ENCODE results near the gene SLC9A7.
"Not testable (repeated sequence)": the region's sequence is repeated elsewhere in the genome, so short reads cannot be mapped to it uniquely, and the experiment has no call there.

SLC9A7 gene

DNA sequence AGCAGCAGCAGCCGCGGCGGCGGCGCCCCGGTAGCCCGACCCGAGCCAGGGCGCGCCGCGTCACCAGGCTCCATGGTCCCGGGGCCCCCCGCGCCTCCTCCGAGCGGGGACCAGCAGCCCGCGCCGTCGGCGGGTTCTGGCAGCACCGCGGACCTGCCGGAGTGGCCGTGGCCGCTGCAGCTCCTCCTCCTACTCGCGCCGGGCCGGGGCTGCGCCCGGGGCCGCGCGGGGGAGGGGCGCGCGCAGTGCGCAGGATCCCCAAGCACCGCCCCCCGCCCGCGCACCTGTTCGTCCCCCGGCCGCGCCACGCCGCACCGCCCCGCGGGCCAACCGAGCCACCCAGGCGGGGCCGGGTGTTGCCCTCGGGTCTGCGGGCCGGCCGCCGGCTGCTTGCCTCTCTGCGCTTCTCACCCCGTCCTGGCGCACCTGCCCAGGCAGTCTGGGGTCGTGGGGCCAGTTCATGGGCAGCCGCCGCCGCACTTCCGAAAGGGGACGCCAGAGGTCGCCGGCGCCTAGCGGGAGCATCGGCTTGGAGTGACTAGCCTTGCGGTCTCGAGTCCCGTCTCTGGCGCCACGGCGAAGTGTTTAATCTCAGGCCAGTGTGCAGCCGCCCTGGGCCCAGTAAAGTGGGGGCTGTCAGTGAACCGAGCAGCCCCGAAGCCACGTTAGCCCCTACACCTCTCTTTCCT lies at the start of gene SLC9A7:
Gene SLC9A7, minus strand, starts transcription at position 163 of the 689 bp plus-strand sequence. Its CDS starts 89 bp downstream, at position 74.
- DNase-seq: peak; percentile 82

DNA sequence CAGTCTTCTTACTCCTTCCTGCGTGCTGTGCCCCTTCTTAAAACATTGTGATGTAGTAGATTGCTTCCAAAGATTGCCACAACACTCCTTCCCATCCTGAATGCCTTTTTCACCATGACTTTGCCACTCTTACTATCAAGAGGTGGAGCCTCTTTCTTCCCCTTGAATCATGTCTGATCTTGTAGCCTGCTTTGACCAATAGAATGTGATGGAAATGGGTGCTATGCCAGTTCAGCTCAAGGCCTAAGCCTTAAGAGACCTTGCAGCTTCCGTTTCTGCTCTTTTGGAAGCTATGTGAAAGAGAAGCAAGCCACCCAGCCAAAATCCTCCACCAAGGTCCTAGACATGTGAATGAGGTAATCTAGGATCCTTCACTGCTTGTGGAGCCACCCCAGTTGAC lies 46.4 kb upstream of the SLC9A7 start:
- no peak for DNase-seq

DNA sequence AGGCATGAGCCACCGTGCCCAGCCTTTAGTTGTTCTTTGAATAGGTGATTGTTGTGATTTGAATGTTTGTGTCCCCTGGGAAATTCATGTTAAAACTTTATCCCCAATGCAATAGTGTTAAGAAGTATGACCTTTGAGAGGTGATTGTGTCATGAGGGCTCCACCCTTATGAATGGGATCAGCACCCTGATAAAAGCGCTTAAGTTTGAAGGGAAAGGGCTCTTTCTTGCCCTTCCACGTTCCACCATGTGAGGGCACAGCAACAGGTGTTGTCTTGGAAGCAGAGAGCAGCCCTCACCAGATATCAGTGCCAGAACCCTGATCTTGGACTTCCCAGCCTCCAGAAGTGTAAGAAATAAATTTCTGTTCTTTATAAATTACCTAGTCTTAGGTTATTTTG lies 44.2 kb upstream of the SLC9A7 start:
- no peak for DNase-seq

DNA sequence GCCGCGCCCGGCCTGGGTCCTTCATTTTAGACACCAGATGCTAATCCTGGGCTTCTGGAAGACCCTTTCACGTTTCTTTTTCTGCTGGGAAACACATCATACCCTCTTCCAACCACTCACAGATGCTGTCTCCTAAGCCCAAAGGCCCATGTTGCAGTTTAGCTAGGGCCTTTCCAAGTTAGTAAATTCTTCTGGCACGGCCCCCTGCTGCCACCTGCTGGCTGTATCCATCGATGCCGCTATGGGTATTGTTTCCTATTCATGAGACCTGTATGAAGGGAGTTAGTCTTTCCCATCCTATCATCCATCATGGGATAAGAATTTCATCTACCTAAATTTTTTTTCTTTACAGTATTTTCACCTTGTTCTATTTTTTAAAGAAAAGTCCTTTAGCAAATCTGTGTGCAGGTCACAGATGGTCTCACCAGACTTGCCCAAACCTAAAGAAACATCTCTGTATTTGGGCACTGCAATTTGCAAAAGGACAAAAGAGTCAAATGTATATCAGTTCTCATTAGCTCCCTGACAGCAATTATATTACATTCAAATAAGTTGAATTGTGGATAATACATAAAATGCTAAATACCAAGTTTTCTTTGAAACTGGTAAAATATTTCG lies 37.8 kb upstream of the SLC9A7 start:
- peak; percentile 75 for DNase-seq

DNA sequence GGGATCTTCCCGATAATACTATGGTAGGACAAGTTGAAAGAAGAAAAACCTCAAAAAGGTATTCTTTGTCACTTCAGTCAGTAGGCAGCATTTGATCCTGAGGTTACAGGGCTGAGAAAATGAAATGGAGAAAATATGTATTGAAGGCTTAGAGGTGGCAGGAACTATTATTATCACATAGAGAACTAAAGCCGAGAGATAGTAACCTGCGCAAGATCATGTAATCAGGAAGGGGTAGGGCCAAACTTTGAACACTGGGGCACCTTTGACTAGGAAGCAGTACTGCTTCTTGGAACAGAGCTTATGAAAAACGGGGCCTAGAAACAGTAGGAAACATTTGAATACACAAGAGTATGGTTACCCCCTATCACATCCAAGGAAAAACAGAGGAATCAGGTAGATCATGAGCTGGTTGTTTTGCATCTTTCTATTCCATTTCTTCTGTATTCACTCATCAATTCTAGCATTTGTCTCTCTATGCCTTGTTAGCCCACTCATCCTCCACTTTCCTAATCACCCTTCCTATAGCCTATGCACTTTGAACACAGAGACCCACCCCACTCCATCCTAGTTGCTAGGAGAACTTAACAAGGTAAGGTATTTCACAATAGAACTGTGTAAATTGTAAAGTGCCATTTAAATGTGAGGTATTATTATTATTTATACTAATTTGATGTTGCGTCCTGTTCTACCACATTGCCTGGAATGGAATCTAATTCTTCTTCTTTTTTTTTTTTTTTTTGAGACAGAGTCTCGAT lies 34.6 kb upstream of the SLC9A7 start:
- DNase-seq: no peak

DNA sequence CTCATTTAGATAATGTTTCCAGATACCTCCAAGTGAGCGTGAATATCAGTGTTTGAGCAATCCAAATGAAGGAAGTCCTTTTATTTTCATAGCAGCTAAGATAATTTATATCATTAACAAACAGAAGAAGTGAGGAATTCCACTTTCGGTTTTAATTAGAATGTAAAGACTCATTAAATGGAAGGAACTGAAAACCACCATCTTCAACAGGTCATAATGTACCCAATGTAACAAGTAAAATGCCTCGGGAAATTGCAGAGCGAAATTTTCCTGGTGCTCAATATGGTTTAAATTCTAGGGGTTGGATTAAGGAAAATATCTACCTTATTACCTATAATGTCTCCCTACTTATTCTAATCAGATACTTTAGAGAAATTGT lies 33.9 kb upstream of the SLC9A7 start:
- no peak for DNase-seq

DNA sequence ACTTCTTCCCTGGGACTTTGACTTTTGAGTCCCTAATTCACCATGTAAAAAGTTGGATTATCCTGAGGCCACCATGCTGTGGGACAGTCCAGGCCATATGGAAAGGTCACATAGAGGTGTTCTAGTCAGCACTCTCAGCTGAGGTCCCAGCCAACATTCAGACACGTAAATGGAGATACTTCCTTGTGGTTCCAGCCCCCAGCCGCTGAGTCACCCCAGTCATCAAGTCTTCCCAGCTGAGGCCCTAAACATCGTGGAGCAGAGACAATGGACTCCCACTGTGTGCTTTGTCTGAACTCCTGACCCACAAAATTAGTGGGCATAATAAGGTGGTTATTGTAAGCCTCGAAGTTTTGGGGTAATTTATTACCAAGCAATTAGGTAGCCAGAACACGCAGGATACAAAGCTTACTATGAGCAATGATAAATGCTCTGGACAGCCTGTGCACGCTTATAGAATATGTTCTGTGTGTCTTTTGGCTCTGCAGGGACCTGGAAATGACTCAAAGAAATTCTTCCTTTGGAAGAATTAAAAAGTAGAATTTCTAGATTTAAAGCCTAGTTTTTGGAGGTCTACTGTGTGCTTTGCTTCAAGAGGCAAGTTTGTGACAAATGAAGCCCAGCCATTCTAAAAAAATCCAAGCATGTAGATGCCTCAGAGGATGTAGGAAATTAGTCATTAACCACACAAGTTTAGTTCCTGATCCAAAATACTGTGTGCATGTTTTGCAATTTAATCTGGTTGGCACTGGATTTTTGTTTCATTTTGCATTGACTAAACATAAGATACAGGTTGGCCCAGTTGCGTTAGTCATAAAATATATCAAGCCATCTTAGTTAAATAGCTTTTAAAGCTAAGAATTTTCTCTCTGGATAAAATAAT lies 33.2 kb upstream of the SLC9A7 start:
- DNase-seq: no peak

DNA sequence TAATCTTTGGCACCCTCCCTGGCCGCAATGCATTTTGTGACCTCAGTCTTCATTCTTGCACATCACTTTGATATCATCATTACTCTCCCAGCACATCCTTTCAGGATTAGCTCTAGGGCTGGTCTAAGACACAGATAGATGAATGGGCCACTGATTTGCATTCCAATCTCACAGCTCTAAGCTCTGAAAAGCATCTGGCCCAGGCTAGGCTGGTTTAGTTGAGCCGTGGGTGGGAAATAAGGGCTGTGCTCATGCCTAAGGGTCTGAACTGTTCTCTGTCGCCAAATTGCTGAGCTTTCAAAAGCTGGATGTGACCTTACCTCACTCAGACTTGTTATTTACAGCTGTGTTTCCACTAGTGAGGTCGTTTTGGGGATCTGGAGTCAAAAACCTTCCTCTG lies 30.0 kb upstream of the SLC9A7 start:
- no peak for DNase-seq

DNA sequence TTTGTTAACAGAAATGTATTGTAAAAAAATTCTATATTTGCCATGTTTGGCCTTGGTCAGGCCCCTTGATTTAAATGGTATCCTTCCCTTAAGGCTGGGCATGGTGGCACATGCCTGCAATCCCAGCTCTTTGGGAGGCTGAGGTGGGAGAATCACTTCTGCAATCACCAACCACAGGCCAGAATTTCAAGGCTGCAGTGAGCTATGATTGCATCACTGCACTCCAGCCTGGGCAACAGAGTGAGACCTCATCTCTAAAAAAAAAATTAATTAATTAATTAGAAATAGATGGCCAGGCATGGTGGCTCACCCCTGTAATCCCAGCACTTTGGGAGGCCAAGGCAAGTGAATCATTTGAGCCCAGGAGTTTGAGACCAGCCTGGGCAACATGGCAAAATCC lies 25.5 kb upstream of the SLC9A7 start:
- not testable (repeated sequence) for DNase-seq

DNA sequence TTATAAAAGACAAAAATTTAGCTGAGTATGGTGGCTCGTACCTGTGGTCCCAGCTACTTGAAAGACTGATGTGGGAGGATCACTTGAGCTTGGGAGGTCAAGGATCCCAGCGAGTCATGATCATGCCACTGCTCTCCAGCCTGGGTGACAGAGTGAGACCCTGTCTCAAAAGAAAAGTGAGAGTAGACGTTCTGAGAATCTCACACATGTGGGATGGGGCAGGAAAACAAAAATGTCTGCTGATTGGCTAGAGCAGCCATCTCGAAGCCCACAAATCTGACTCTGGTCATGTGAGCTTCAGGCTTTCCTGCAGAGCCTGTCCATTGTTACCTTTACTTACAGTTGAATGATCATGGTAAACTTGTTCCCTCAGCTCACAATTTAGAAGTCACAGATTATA lies 23.1 kb upstream of the SLC9A7 start:
- no peak for DNase-seq

DNA sequence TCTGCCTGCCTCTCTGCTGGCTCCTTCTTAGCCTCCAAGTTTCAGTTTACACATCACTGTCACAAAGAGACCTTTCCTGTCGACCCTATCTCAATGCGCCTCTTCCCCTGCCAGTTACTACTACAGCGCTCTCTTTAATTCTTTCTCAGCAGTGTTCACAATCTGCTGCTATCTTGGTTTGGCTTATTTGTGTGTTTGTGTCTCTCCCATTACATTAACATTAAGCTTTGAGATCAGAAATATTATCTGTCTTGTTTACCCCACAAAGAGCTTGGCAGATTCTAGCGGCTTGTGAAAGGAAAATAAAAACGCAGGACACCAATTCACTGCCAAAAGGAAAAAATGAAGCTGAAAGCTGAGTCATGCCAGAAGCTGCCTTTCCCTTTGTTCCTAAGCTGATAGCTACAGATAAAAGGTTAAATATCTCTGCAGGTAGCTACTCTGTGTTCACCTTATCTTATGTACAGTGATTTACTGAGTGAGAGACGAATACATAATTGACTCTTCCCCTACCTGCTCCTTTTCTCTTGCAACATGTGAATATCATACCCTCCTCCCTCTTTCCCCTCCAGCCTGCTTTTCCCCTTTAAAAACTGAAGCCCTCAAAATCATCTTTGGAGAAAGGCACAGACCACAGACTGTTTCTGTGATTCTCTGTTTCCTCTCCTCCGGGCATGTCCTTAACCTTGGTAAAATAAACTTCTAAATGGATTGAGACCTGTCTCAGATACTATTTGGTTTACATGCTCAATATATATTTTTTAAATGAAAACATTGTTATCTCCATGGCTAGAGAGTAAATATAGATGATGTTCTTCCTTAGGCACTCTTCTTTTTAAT lies 19.3 kb upstream of the SLC9A7 start:
- DNase-seq: no peak

DNA sequence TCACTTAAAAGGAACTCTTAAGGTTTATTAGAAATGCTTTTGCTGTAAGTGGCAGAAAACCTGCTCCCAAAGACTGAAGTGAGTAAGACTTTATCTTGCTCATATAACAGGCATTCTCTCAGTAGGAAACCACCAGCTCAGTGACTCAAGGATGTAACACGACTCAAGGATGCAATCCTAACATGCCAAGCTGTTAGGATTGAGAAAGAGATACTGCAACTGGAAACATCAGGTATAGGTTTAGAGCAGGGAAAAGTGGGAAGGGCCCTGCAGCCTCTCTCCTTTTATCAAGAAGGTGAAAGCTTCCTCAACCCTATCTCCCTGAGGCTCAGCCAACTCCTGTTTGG lies 11.9 kb upstream of the SLC9A7 start:
- no peak for DNase-seq

DNA sequence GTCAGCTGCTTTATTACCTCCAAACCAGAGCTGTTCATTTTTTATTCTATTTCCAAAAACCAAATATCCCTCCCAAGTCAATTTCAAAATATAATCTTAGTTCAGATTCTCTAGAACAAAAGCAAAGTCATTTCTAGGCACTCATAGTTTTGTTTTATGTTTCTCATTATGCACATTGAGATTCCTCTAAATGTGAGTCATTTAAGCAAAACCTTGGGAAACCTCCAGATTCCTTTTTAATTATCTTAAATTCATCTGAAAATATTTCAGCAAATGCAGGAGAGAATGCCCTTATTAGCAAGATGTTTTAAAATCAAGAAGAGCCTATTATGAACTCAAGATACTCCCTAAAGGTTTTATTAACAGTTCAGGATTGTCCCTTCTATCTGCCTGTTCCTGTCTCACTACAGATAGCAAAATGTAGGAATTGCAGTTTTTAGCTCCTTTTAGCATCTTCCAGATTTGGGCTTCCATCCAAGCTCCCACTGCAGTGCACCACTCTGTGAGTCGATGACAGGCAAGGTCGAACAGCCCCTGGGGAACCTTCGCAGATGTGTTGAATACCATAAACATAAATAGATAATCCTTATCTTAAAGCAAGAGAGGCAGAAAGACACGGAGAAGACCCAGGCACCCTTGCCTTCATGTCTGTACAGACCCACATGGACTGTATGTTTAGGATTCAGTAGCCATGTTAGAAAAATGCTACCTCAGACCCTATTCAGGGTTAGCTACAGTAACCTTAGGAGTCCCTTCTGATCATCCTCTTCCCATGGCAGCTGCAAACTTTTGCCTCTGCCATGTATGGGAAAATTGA lies 11.3 kb upstream of the SLC9A7 start:
- no peak for DNase-seq

DNA sequence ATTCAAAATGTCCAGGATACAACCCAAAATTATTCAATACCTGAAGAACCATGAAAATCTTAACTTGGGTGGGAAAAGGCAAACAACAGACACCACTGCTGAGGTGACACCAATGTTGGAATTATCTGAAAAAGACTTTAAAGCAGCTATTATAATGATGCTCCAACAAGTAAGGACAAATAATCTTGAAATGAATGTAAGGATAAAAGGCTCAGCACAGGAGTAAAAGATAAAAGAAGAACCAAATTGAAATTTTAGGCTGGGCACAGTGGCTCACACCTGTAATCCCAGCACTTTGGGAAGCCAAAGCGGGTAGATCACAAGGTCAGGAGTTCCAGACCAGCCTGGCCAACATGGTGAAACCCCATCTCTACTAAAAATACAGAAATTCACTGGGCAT lies 4.0 kb upstream of the SLC9A7 start:
- no peak for DNase-seq

DNA sequence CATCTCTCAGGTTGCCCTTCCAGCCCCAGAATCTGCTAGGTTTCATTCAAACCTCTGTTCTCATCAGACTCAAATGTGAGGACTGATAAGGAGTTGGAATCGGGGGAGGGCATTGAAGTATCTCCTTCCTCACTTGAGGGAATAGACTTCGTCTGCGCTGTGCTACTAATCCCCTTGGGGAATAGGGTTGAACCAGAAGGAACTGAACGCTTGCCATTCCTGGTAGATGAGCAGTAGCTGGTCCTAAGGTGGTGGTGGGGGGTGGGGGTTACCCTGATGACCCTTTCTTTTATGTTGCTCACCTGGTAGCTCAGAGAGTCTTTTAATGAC lies 692 bp upstream of the SLC9A7 start:
- no peak for DNase-seq

DNA sequence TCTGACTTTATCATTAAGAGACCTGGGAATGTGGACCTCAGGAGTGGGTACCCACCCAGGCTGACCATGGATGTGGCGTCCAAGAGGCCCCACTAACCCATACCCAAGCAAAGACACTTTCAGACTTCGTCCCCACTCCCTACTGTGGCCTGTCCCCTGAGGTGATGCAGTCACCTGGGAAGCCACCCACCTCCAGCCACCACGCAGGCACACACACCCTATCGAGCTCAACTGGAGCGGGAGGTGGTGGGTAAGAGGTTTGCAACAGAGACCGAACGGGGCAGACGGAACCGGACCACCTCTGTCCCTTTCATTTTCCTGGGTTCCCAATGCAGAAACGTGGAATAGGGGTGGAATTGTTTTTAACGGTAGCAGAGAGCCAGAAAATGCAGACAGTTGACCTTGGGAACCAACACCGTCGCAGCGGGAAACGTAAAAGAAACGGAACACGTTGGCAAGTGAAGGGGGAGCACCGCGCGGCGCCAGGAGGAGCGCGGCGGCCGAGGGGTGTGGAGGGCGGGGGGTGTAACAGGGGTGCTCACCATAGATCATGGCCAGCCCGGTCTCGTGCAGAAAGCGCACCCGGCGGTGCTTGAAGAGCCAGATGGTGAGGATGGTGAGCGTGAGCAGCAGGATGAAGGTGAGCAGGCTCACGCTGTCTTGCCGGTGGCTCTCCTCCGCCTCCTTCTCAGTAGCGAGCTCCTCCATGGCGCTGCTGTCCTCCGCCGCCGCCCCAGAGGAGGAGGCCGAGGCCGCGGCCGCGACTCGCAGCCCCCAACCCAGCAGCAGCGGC lies 559 bp downstream of the SLC9A7 start:
- DNase-seq: no peak

DNA sequence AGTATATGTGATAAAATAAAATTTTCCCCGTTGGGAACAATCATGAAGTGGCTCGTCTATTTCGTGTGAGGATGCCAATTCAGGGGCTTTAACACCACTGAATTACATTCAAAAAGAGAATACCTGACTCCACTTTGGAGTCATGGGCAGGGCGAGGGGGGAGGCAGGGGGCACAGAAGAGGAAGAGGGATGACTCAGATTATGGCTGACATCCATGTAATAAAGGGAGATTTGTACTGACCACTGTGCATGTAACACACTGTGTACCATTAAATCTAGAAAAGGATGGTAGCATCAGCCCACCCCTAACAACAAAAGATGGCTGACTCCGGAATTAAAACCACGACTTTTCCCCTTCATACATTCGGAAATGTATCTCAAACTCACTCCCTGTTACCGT lies 1.3 kb downstream of the SLC9A7 start:
- DNase-seq: no peak

DNA sequence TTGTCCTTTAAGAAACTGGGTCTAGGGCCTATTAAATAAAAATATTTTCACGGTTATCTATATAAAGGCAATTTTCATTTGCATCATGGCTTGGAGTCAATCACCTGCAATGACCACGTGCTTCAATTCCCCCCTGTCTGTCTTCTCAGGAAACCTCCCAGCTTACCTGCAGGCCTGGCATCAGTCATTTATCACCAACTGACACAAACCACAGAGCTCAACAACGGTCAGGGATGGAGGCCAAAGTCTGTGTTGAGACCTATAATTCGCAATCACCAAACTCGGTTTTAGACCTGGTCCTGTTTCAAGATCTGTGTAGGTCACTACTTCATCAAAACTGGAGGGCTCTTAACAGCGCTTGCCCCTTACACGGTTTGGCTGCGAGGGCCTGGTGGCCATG lies 1.9 kb downstream of the SLC9A7 start:
- DNase-seq: no peak

DNA sequence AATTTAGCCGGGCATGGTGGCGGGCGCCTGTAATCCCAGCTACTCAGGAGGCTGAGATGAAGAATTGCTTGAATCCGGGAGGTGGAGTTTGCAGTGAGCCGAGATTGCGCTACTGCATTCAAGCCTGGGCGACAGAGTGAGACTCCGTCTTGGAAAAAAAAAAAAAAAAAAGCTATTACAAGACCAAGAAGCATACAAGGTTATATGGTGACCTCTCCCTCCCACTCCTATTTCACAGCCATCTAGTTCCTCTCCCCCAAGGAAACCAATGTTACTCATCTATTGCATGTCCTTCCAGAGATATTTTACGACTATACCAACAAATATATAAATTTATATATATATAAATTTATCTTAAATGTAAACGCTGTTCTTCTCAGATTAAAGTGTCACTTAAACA lies 3.2 kb downstream of the SLC9A7 start:
- no peak for DNase-seq

DNA sequence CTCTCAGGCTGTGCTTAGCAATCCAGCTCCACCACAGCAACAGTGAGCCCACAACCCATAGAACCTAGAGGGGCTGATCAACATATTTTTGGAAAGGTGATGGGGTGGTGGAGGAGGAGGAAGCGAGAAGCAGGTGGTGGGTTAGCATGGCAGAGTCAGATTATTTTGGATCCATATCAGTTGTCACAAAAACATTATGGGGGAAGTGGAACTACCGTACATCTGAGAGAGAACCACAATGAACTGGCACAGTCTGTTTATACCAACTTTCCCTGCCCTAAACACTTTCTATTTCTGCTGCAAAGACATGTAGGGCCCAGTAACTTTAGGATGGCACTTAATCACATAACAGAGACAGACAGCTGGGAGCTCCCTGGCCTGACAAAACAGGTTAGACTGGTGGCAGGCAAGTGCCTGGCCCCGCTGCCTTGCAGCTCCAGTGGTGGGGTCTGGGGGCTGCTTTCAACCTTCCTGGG lies 4.3 kb downstream of the SLC9A7 start:
- DNase-seq: no peak

DNA sequence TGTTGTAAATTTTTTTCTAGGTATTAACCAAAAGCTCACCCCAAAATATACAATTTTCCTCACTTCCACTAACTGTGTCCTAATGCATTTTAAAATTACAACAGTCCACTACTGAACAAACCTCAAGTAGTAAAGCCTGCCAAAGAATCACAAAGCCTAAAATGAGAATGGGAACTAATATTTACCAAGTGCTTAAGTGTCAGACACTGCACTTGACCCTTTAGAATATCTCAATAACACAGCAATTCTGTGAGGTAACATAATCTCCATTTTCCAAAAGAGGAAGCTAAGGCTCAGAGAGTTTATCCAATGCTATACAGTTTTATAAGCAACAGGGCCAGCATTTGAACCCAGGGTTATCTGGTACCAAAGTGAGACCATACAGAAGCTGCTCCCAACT lies 4.9 kb downstream of the SLC9A7 start:
- no peak for DNase-seq
